Hepatocyte (in vitro differentiated cells): Measurements from ENCODE around the gene PAK5. TPM values are rescaled to one million over a fixed set of nuclear protein-coding genes. Genes with fewer than 3 reads are reported as not detected.

Source experiments
- DNase-seq: peaks from one replicate; pipeline ENCODE4 v3.0.0-alpha.2; 2016; ENCODE audit warnings: low spot score
- H2AFZ ChIP-seq: fragments of 200-600 bp; sonication (generic); 2 replicates; pipeline ENCODE4 v1.6.0; 2016; ENCODE audit warnings: antibody characterized with exemption, mild to moderate bottlenecking
- H3K27ac ChIP-seq: fragments of 200-600 bp; sonication (generic); 2 replicates; pipeline ENCODE4 v1.5.1; 2016; ENCODE audit warnings: mild to moderate bottlenecking
- H3K27me3 ChIP-seq: fragments of 200-600 bp; sonication (generic); 2 replicates; pipeline ENCODE4 v1.6.1; 2016
- H3K36me3 ChIP-seq: fragments of 200-600 bp; sonication (generic); replicated peaks from 2 replicates; pipeline ENCODE4 v1.5.1; 2016; ENCODE audit warnings: low read depth; ENCODE audit not compliant: insufficient read depth
- H3K4me1 ChIP-seq: fragments of 200-600 bp; sonication (generic); 2 replicates; pipeline ENCODE4 v1.5.1; 2016; ENCODE audit warnings: mild to moderate bottlenecking, moderate library complexity; ENCODE audit not compliant: insufficient read depth
- H3K4me2 ChIP-seq: fragments of 200-600 bp; sonication (generic); 2 replicates; pipeline ENCODE4 v1.6.0; 2016
- H3K4me3 ChIP-seq: fragments of 200-600 bp; sonication (generic); 2 replicates; pipeline ENCODE4 v1.5.1; 2016; ENCODE audit warnings: mild to moderate bottlenecking
- H3K79me2 ChIP-seq: fragments of 200-600 bp; sonication (generic); 2 replicates; pipeline ENCODE4 v1.6.0; 2017; ENCODE audit warnings: mild to moderate bottlenecking
- H3K9me2 ChIP-seq: fragments of 200-600 bp; sonication (generic); replicated peaks from 2 replicates; pipeline ENCODE4 v1.6.0; 2017; ENCODE audit warnings: mild to moderate bottlenecking; ENCODE audit not compliant: insufficient read depth
- H3K9me3 ChIP-seq: fragments of 200-600 bp; sonication (generic); 2 replicates; pipeline ENCODE4 v1.5.1; 2016; ENCODE audit warnings: low read depth, mild to moderate bottlenecking
- H4K20me1 ChIP-seq: fragments of 200-600 bp; sonication (generic); 2 replicates; pipeline ENCODE4 v1.6.0; 2016; ENCODE audit warnings: mild to moderate bottlenecking; ENCODE audit not compliant: insufficient read depth, poor library complexity, severe bottlenecking
- EZH2 ChIP-seq: fragments of 200-600 bp; sonication (generic); IDR thresholded peaks from 2 replicates; pipeline ENCODE4 v1.6.1; 2016; ENCODE audit warnings: antibody characterized with exemption, mild to moderate bottlenecking, borderline replicate concordance
- EZH2phosphoT487 ChIP-seq: fragments of 200-600 bp; sonication (generic); IDR thresholded peaks from one replicate; pipeline ENCODE4 v1.6.1; 2018; ENCODE audit warnings: antibody characterized with exemption, mild to moderate bottlenecking, low read depth, moderate library complexity; ENCODE audit not compliant: unreplicated experiment, severe bottlenecking
- WGBS: methylation state at CpG from one replicate; pipeline ENCODE4 v1.1.6; 2016; ENCODE audit warnings: low lambda C conversion rate; ENCODE audit errors: missing lambda C conversion rate; 5-methylcytosine and 5-hydroxymethylcytosine counted together
- polyA plus RNA-seq: library from polyadenylated mRNA; unstranded; fragments of >200 nt; fragmentation: Nextera tagmentation; extraction: Ambion mirVana; gene quantifications from 2 replicates; pipeline ENCODE4 v1.2.1, GENCODE V29; 2016
- total RNA-seq: library from RNA; depleted of rRNA; stranded (reverse); fragments of >200 nt; gene quantifications from 2 replicates; pipeline ENCODE4 v1.2.3, GENCODE V29; 2014
- TF ChIP-seq, protein P1 (sequence below): fragments of 200-600 bp; sonication (generic); IDR thresholded peaks from 2 replicates; pipeline ENCODE4 v1.5.1; 2016; ENCODE audit warnings: antibody characterized with exemption, mild to moderate bottlenecking; ENCODE audit not compliant: poor library complexity

PAK5 gene
- total and polyA plus RNA-seq, 2 experiments from 2014 or later: 0.56 to 0.97 TPM

GRCh38 chr20:9685011-9685410, 153.9 kb downstream of the PAK5 start:
- no peak for TF ChIP-seq EZH2
- TF ChIP-seq, protein P1, sequence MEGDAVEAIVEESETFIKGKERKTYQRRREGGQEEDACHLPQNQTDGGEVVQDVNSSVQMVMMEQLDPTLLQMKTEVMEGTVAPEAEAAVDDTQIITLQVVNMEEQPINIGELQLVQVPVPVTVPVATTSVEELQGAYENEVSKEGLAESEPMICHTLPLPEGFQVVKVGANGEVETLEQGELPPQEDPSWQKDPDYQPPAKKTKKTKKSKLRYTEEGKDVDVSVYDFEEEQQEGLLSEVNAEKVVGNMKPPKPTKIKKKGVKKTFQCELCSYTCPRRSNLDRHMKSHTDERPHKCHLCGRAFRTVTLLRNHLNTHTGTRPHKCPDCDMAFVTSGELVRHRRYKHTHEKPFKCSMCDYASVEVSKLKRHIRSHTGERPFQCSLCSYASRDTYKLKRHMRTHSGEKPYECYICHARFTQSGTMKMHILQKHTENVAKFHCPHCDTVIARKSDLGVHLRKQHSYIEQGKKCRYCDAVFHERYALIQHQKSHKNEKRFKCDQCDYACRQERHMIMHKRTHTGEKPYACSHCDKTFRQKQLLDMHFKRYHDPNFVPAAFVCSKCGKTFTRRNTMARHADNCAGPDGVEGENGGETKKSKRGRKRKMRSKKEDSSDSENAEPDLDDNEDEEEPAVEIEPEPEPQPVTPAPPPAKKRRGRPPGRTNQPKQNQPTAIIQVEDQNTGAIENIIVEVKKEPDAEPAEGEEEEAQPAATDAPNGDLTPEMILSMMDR: no peak
- TF ChIP-seq EZH2phosphoT487: no peak
- Histone ChIP-seq H3K27me3 (no peaks in the 10 kb centered on the region), H3K27ac (no peak overlapping the region), H3K9me2 (no peaks in the 10 kb centered on the region), H4K20me1 (no peaks in the 10 kb centered on the region), H3K79me2 (no peaks in the 10 kb centered on the region), H3K9me3 (no peaks in the 10 kb centered on the region), H3K4me2 (no peak overlapping the region), H3K4me1 (no peaks in the 10 kb centered on the region), H3K36me3 (no peaks in the 10 kb centered on the region), H3K4me3 (no peak overlapping the region), H2AFZ (no peak overlapping the region)
- no peak for DNase-seq

DNA sequence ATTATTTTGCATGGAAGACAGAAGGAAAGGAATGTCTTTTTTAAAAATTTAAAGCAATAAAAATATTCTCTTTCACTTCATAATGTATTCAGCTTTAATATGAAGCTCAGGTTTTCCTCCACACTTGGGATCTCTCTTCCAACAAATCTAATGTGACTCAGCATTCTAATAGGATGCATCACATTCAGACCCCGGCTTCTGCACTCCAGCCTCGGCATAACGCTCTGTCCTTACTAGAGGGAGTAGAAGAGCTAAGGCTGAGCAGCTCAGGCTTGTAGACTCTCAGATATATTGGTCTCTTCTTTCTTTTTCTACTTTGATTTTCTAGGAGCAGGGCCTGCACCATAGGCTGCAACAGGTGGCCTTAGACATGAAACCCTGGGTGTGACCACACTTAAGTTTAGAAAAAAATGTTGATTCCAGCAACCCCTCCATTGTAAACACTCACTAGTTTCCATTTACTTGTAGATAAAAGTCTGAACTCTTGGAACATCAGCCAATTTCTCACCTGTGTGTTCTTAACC, 161.7 kb downstream of the PAK5 start:
- H3K4me1 ChIP-seq: no peaks in the 10 kb centered on the region
- no peaks in the 10 kb centered on the region for H3K9me3 ChIP-seq
- DNase-seq: no peak
- H3K79me2 ChIP-seq: no peaks in the 10 kb centered on the region
- no peak for TF ChIP-seq EZH2
- no peak for TF ChIP-seq EZH2phosphoT487
- TF ChIP-seq, protein P1: no peak
- H4K20me1 ChIP-seq: no peaks in the 10 kb centered on the region
- H3K27ac ChIP-seq: no peak overlapping the region
- WGBS: 87% methylated on average over 3 of the region's 3 CpGs
- no peaks in the 10 kb centered on the region for H3K36me3 ChIP-seq
- no peaks in the 10 kb centered on the region for H3K9me2 ChIP-seq
- no peak overlapping the region for H2AFZ ChIP-seq
- H3K27me3 ChIP-seq: no peaks in the 10 kb centered on the region
- no peak overlapping the region for H3K4me2 ChIP-seq
- H3K4me3 ChIP-seq: no peak overlapping the region

GRCh38 chr20:9672981-9673380, 165.9 kb downstream of the PAK5 start:
- no peak for DNase-seq
- H3K4me1 ChIP-seq: no peaks in the 10 kb centered on the region
- H3K9me3 ChIP-seq: no peaks in the 10 kb centered on the region
- no peaks in the 10 kb centered on the region for H3K36me3 ChIP-seq
- H3K4me3 ChIP-seq: no peak overlapping the region
- no peak overlapping the region for H2AFZ ChIP-seq
- H3K9me2 ChIP-seq: no peaks in the 10 kb centered on the region
- no peaks in the 10 kb centered on the region for H3K27me3 ChIP-seq
- no peak overlapping the region for H3K27ac ChIP-seq
- TF ChIP-seq, protein P1: no peak
- TF ChIP-seq EZH2phosphoT487 (no peak), EZH2 (no peak)
- no peaks in the 10 kb centered on the region for H3K79me2 ChIP-seq
- H3K4me2 ChIP-seq: no peak overlapping the region
- H4K20me1 ChIP-seq: no peaks in the 10 kb centered on the region

- Histone ChIP-seq H2AFZ (no peak overlapping the region), H4K20me1 (no peaks in the 10 kb centered on the region), H3K4me1 (no peaks in the 10 kb centered on the region), H3K9me3 (no peaks in the 10 kb centered on the region), H3K9me2 (no peaks in the 10 kb centered on the region), H3K27me3 (no peaks in the 10 kb centered on the region), H3K79me2 (no peaks in the 10 kb centered on the region), H3K27ac (no peak overlapping the region), H3K4me3 (no peak overlapping the region), H3K4me2 (no peak overlapping the region), H3K36me3 (no peaks in the 10 kb centered on the region)
- DNase-seq: no peak
- WGBS: 87% methylated on average over 2 of the region's 2 CpGs
- no peak for TF ChIP-seq EZH2
- TF ChIP-seq, protein P1: no peak
- TF ChIP-seq EZH2phosphoT487: no peak
Measured at GRCh38 chr20:9672027-9672426, 166.8 kb downstream of the PAK5 start.
